ENCODE results near the gene PCDHB14.
"Not testable (repeated sequence)": the region's sequence is repeated elsewhere in the genome, so short reads cannot be mapped to it uniquely, and the experiment has no call there.

The PCDHB14 gene

DNA sequence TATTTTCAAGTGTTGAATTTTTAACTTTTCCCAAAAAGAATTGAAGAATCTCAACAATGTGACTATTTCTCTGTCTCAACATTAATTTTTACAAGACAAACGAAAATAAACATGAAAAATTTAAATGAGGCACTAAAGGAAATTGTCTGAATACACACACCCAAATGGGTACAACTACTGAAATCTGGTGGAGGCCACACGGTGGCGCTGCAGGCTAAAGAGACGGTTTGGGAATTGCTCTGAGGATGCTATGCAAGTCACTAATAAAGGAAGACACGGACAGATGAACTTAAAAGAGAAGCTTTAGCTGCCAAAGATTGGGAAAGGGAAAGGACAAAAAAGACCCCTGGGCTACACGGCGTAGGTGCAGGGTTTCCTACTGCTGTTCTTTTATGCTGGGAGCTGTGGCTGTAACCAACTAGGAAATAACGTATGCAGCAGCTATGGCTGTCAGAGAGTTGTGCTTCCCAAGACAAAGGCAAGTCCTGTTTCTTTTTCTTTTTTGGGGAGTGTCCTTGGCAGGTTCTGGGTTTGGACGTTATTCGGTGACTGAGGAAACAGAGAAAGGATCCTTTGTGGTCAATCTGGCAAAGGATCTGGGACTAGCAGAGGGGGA is 30.9 kb upstream of the PCDHB14 start, which contains the start of gene PCDHB10:
PCDHB10 (plus strand) TSS at position 244 of the 616 bp plus-strand sequence; CDS start at position 444, 200 bp downstream.
- peaks cover 2% of the 10 kb centered on the region for H3K36me3 Mint-ChIP-seq (ENCODE audit: insufficient read depth)
- no peak within 1 kb of the TSS for H3K4me3 Mint-ChIP-seq
- H3K4me1 Mint-ChIP-seq, result peaks cover 6% of the 10 kb centered on the region
- H3K27me3 Mint-ChIP-seq, result peaks cover 67% of the 10 kb centered on the region
- ATAC-seq (replicated peaks; ENCODE audit: extremely low read depth, poor library complexity, severe bottlenecking) (no peak), DNase-seq (ENCODE audit: low spot score in 2 of 2) (no peak)
- no peak within 1 kb of the TSS for H3K27ac Mint-ChIP-seq (ENCODE audit: low read depth)
- peaks cover 10% of the 10 kb centered on the region for H3K9me3 Mint-ChIP-seq

- H3K27me3 Mint-ChIP-seq, result peaks cover 74% of the 10 kb centered on the region
Measured at GRCh38 chr5:141194332-141194731, 28.8 kb upstream of the PCDHB14 start.

DNA sequence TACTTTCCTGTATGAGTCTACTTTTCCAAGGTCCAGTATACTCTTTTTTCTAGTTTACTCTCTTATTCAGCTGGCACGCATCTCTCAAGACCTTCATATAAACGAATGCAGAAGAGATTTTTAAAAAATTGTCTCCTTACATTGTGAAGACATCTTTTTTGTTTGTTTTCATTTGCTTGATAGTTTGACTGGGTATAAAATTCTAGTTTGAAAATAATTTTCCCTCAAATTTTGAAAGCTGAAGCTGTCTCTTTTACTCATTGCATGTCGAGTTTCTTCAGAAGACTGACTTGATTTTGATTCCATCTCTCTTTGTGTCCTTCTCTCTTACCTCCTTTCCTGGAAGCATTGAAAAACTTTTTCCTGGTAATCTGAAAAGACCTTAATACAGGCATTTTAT is 26.8 kb upstream of the PCDHB14 start:
- no peak for ATAC-seq (replicated peaks; ENCODE audit: extremely low read depth, poor library complexity, severe bottlenecking)
- Mint-ChIP-seq H3K4me3 (no peak overlapping the region), H3K36me3 (ENCODE audit: insufficient read depth) (no peaks in the 10 kb centered on the region), H3K4me1 (no peaks in the 10 kb centered on the region), H3K27ac (ENCODE audit: low read depth) (no peak overlapping the region), H3K9me3 (peaks cover 22% of the 10 kb centered on the region), H3K27me3 (peaks cover 59% of the 10 kb centered on the region)
- DNase-seq (ENCODE audit: low spot score in 2 of 2), result no peak

More at GRCh38 chr5:141194332-141194731, 28.8 kb upstream of the PCDHB14 start:
- H3K27ac Mint-ChIP-seq (ENCODE audit: low read depth); H3K4me1 Mint-ChIP-seq; ATAC-seq (replicated peaks; ENCODE audit: extremely low read depth, poor library complexity, severe bottlenecking); H3K4me3 Mint-ChIP-seq; H3K36me3 Mint-ChIP-seq (ENCODE audit: insufficient read depth); DNase-seq (ENCODE audit: low spot score in 2 of 2): not testable (repeated sequence)
- H3K9me3 Mint-ChIP-seq, result peaks cover 22% of the 10 kb centered on the region

DNA sequence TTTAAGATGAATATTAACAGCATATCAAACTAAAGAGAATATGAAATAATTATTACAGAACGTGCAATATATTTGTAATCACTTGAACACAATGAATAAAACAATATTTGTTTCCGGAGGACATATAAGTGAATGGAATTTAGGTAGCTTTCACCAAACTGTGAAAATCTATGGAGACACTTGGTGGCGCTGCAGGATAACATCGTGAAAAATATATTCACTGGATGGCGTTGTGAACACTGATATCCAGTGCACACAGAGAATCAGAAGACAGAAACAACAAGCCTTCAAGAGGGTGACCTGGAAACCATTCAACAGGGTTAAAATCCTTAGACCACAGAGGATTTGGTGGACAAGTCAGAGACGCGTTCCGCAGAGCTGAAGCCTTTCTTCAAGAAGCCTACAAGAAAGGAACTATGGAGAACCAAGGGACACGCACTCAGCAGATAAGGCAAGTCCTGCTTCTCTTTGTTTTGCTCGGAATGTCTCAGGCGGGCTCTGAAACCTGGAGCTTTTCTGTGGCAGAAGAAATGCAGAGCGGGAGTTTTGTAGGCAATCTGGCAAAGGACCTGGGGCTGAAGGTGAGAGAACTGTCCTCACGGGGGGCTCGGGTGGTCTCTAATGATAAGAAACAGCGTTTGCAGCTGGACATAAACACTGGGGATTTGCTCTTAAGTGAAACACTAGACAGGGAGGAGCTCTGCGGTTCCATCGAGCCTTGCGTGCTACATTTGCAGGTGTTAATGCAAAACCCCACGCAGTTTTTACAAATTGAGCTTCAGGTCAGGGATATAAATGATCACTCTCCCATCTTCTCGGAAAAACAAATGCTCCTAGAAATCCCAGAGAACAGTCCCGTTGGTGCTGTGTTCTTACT is 23.5 kb upstream of the PCDHB14 start, which contains the start of gene PCDHB11:
PCDHB11 (plus strand) TSS at position 269 of the 877 bp plus-strand sequence; CDS start at position 417, 148 bp downstream.
- H3K4me1 Mint-ChIP-seq, result no peaks in the 10 kb centered on the region
- H3K36me3 Mint-ChIP-seq (ENCODE audit: insufficient read depth), result no peaks in the 10 kb centered on the region
- no peak for DNase-seq (ENCODE audit: low spot score in 2 of 2)
- H3K27ac Mint-ChIP-seq (ENCODE audit: low read depth), result no peak within 1 kb of the TSS
- ATAC-seq (replicated peaks; ENCODE audit: extremely low read depth, poor library complexity, severe bottlenecking), result no peak
- peaks cover 55% of the 10 kb centered on the region for H3K27me3 Mint-ChIP-seq
- peaks cover 22% of the 10 kb centered on the region for H3K9me3 Mint-ChIP-seq
- no peak within 1 kb of the TSS for H3K4me3 Mint-ChIP-seq

DNA sequence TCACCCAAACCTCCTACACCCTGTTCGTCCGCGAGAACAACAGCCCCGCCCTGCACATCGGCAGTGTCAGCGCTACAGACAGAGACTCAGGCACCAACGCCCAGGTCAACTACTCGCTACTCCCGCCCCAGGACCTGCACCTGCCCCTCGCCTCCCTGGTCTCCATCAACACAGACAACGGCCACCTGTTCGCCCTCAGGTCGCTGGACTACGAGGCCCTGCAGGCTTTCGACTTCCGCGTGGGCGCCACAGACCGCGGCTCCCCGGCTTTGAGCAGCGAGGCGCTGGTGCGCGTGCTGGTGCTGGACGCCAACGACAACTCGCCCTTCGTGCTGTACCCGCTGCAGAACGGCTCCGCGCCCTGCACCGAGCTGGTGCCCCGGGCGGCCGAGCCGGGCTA is 22.0 kb upstream of the PCDHB14 start:
- DNase-seq (ENCODE audit: low spot score in 2 of 2); ATAC-seq (replicated peaks; ENCODE audit: extremely low read depth, poor library complexity, severe bottlenecking); H3K27ac Mint-ChIP-seq (ENCODE audit: low read depth); H3K4me1 Mint-ChIP-seq; H3K4me3 Mint-ChIP-seq; H3K36me3 Mint-ChIP-seq (ENCODE audit: insufficient read depth): not testable (repeated sequence)
- Mint-ChIP-seq H3K27me3 (peaks cover 71% of the 10 kb centered on the region), H3K9me3 (peaks cover 22% of the 10 kb centered on the region)

GRCh38 chr5:141201646-141202045 is 21.5 kb upstream of the PCDHB14 start:
- H3K36me3 Mint-ChIP-seq (ENCODE audit: insufficient read depth); ATAC-seq (replicated peaks; ENCODE audit: extremely low read depth, poor library complexity, severe bottlenecking); H3K4me3 Mint-ChIP-seq; H3K4me1 Mint-ChIP-seq; DNase-seq (ENCODE audit: low spot score in 2 of 2); H3K27ac Mint-ChIP-seq (ENCODE audit: low read depth): not testable (repeated sequence)
- Mint-ChIP-seq H3K27me3 (peaks cover 71% of the 10 kb centered on the region), H3K9me3 (peaks cover 17% of the 10 kb centered on the region)

DNA sequence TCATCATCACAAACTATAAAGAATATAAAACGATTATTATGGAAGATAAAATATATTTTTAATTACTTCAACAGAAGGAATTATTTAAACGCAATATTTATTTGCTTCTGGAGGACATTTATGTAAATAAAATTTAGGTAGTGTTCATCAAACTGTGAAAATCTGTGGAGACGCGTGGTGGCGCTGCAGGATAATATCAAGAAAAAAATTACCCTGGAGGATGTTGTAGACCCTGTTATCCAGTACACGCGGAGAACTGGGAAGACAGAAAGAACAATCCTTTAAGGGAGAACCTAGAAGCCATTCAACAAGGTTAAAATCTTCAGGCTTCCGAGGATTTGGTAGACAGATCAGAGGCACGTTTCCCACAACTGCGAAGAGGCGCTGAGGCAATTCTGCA is 14.7 kb upstream of the PCDHB14 start, which contains the start of gene PCDHB12:
PCDHB12 (plus strand) TSS at position 242 of the 400 bp plus-strand sequence. CDS start 189 bp downstream, outside the sequence.
- no peak within 1 kb of the TSS for H3K27ac Mint-ChIP-seq (ENCODE audit: low read depth)
- no peak for DNase-seq (ENCODE audit: low spot score in 2 of 2)
- no peaks in the 10 kb centered on the region for H3K36me3 Mint-ChIP-seq (ENCODE audit: insufficient read depth)
- ATAC-seq (replicated peaks; ENCODE audit: extremely low read depth, poor library complexity, severe bottlenecking), result no peak
- no peaks in the 10 kb centered on the region for H3K4me1 Mint-ChIP-seq
- H3K27me3 Mint-ChIP-seq, result peaks cover 89% of the 10 kb centered on the region
- H3K4me3 Mint-ChIP-seq, result no peak within 1 kb of the TSS
- no peaks in the 10 kb centered on the region for H3K9me3 Mint-ChIP-seq

GRCh38 chr5:141210281-141210680 is 12.9 kb upstream of the PCDHB14 start:
- not testable (repeated sequence) for ATAC-seq (replicated peaks; ENCODE audit: extremely low read depth, poor library complexity, severe bottlenecking); H3K4me1 Mint-ChIP-seq
- H3K27me3 Mint-ChIP-seq, result peaks cover 80% of the 10 kb centered on the region

GRCh38 chr5:141210849-141211248 is 12.3 kb upstream of the PCDHB14 start:
- H3K27me3 Mint-ChIP-seq, result peaks cover 74% of the 10 kb centered on the region
- H3K27ac Mint-ChIP-seq (ENCODE audit: low read depth); H3K4me1 Mint-ChIP-seq; H3K36me3 Mint-ChIP-seq (ENCODE audit: insufficient read depth); H3K4me3 Mint-ChIP-seq; DNase-seq (ENCODE audit: low spot score in 2 of 2); H3K9me3 Mint-ChIP-seq; ATAC-seq (replicated peaks; ENCODE audit: extremely low read depth, poor library complexity, severe bottlenecking): not testable (repeated sequence)

More at GRCh38 chr5:141210281-141210680, 12.9 kb upstream of the PCDHB14 start:
- not testable (repeated sequence) for H3K9me3 Mint-ChIP-seq; H3K4me3 Mint-ChIP-seq; H3K27ac Mint-ChIP-seq (ENCODE audit: low read depth); H3K36me3 Mint-ChIP-seq (ENCODE audit: insufficient read depth); DNase-seq (ENCODE audit: low spot score in 2 of 2)

- not testable (repeated sequence) for H3K4me1 Mint-ChIP-seq; DNase-seq (ENCODE audit: low spot score in 2 of 2); H3K9me3 Mint-ChIP-seq; ATAC-seq (replicated peaks; ENCODE audit: extremely low read depth, poor library complexity, severe bottlenecking); H3K36me3 Mint-ChIP-seq (ENCODE audit: insufficient read depth)
- H3K4me3 Mint-ChIP-seq, result peak within 1 kb of the TSS; percentile 52
- H3K27me3 Mint-ChIP-seq, result peaks cover 45% of the 10 kb centered on the region
- peak within 1 kb of the TSS; percentile 35 for H3K27ac Mint-ChIP-seq (ENCODE audit: low read depth)
Measured at GRCh38 chr5:141213656-141214339, 9.3 kb upstream of the PCDHB14 start, which contains the start of gene PCDHB13. TSS of gene PCDHB13 (plus strand) at chr5:141213919. CDS start at chr5:141214124, 205 bp downstream.

DNA sequence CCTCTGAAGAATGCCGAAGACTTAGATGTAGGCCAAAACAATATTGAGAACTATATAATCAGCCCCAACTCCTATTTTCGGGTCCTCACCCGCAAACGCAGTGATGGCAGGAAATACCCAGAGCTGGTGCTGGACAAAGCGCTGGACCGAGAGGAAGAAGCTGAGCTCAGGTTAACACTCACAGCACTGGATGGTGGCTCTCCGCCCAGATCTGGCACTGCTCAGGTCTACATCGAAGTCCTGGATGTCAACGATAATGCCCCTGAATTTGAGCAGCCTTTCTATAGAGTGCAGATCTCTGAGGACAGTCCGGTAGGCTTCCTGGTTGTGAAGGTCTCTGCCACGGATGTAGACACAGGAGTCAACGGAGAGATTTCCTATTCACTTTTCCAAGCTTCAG is 8.6 kb upstream of the PCDHB14 start:
- not testable (repeated sequence) for ATAC-seq (replicated peaks; ENCODE audit: extremely low read depth, poor library complexity, severe bottlenecking); H3K9me3 Mint-ChIP-seq; H3K27ac Mint-ChIP-seq (ENCODE audit: low read depth); DNase-seq (ENCODE audit: low spot score in 2 of 2); H3K4me3 Mint-ChIP-seq; H3K36me3 Mint-ChIP-seq (ENCODE audit: insufficient read depth); H3K4me1 Mint-ChIP-seq
- H3K27me3 Mint-ChIP-seq, result peaks cover 41% of the 10 kb centered on the region

DNA sequence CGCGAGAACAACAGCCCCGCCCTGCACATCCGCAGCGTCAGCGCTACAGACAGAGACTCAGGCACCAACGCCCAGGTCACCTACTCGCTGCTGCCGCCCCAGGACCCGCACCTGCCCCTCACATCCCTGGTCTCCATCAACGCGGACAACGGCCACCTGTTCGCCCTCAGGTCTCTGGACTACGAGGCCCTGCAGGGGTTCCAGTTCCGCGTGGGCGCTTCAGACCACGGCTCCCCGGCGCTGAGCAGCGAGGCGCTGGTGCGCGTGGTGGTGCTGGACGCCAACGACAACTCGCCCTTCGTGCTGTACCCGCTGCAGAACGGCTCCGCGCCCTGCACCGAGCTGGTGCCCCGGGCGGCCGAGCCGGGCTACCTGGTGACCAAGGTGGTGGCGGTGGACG is 7.6 kb upstream of the PCDHB14 start:
- DNase-seq (ENCODE audit: low spot score in 2 of 2); H3K36me3 Mint-ChIP-seq (ENCODE audit: insufficient read depth); H3K9me3 Mint-ChIP-seq; ATAC-seq (replicated peaks; ENCODE audit: extremely low read depth, poor library complexity, severe bottlenecking); H3K4me1 Mint-ChIP-seq; H3K27ac Mint-ChIP-seq (ENCODE audit: low read depth); H3K4me3 Mint-ChIP-seq: not testable (repeated sequence)
- H3K27me3 Mint-ChIP-seq, result peaks cover 44% of the 10 kb centered on the region

Measured in central memory CD8-positive, alpha-beta T cell (primary cell).